K562 (cell line): ENCODE data around the gene NCAM2. TPM values are rescaled to one million over a fixed set of nuclear protein-coding genes. Genes with fewer than 3 reads are reported as not detected.
A peak's percentile ranks its signal among the peaks of the same experiment; 100 is the strongest.

Experiments
- BHLHE40 ChIP-seq: IDR thresholded peaks from 2 replicates; pipeline ENCODE4 v1.6.1; 2011; ENCODE audit warnings: low read length, improper control_type of control experiment
- HMG20A ChIP-seq: fragments of 450-650 bp; formaldehyde crosslinking; conservative IDR thresholded peaks from 2 replicates; pipeline ENCODE4 v1.4.0; 2020; ENCODE audit warnings: mild to moderate bottlenecking, mixed read lengths
- IRF2 ChIP-seq: sonication (generic); formaldehyde crosslinking; IDR thresholded peaks from 2 replicates; pipeline ENCODE4 v1.8.1; 2022; ENCODE audit warnings: mild to moderate bottlenecking, missing genetic modification reagents
- KDM1A ChIP-seq, 2 experiments: fragments of 450-650 bp; IDR thresholded peaks; 2 replicates each; pipeline ENCODE4 v1.6.1; 2016; ENCODE audit warnings: mild to moderate bottlenecking in 2 of 2
- L3MBTL2 ChIP-seq: fragments of 450-650 bp; IDR thresholded peaks from 2 replicates; pipeline ENCODE4 v1.6.1; 2016; ENCODE audit warnings: mild to moderate bottlenecking, moderate library complexity
- NBN ChIP-seq: fragments of 450-650 bp; IDR thresholded peaks from 2 replicates; pipeline ENCODE4 v1.6.1; 2016; ENCODE audit warnings: low read depth, mild to moderate bottlenecking
- NFE2 ChIP-seq: IDR thresholded peaks from 2 replicates; pipeline ENCODE4 v1.6.1; 2014; ENCODE audit warnings: antibody characterized with exemption, low read depth
- PCBP2 ChIP-seq: fragments of 200-400 bp; formaldehyde crosslinking; IDR thresholded peaks from 2 replicates; pipeline ENCODE4 v1.6.1; 2018; ENCODE audit warnings: low read length, low read depth, mild to moderate bottlenecking, moderate library complexity; ENCODE audit not compliant: poor library complexity, severe bottlenecking
- RBM22 ChIP-seq: fragments of 200-400 bp; formaldehyde crosslinking; IDR thresholded peaks from 2 replicates; pipeline ENCODE4 v1.6.1; 2018; ENCODE audit warnings: low read length, low read depth; ENCODE audit not compliant: poor library complexity, severe bottlenecking
- SMARCE1 ChIP-seq: fragments of 450-650 bp; IDR thresholded peaks from 2 replicates; pipeline ENCODE4 v1.7.1; 2016; ENCODE audit warnings: mild to moderate bottlenecking
- ZNF263 ChIP-seq: sonication (generic); formaldehyde crosslinking; IDR thresholded peaks from 2 replicates; pipeline ENCODE4 v1.8.0; 2022; ENCODE audit warnings: mild to moderate bottlenecking, missing genetic modification reagents, borderline replicate concordance
- ZNF586 ChIP-seq: fragments of 450-650 bp; formaldehyde crosslinking; conservative IDR thresholded peaks from 2 replicates; pipeline ENCODE4 v1.4.0; 2020; ENCODE audit warnings: mild to moderate bottlenecking, moderate library complexity
- polyA plus RNA-seq, 8 experiments: library from polyadenylated mRNA; depleted of rRNA in 4 of 8; stranded (reverse) in 5 of 8; unstranded in 3 of 8; fragments of >200 nt; fragmentation: Nextera tagmentation in 2 of 8; fragmentation: Illumina TruSeq in 1 of 8; extraction: Ambion mirVana in 2 of 8; extraction: Trizol in 1 of 8; gene quantifications; 2 replicates each; pipeline versions ENCODE4 v1.2.1 to v1.2.3, GENCODE V29; 2011 to 2014; ENCODE audit warnings: inconsistent platforms in 1 of 8, missing spikeins in 1 of 8
- total RNA-seq, 7 experiments: library from RNA; depleted of rRNA in 6 of 7; stranded (reverse); fragments of >200 nt in 6 of 7; fragmentation: Illumina TruSeq in 2 of 7; extraction: Trizol in 2 of 7; gene quantifications; 2 replicates each; pipeline versions ENCODE4 v1.2.1 to v1.2.3, GENCODE V29; 2011 to 2021; ENCODE audit warnings: low replicate concordance in 1 of 7
- TF ChIP-seq, protein P1 (sequence below): sonication (generic); formaldehyde crosslinking; IDR thresholded peaks from 2 replicates; pipeline ENCODE4 v1.8.0; 2023; ENCODE audit warnings: mild to moderate bottlenecking, missing genetic modification reagents

The NCAM2 gene
- total and polyA plus RNA-seq, 9 of the 15 experiments (the other 6 are each of a cell fraction or from before 2014, with no cell fraction given) = 14.0 to 58.2 (median 27.8) TPM

DNA sequence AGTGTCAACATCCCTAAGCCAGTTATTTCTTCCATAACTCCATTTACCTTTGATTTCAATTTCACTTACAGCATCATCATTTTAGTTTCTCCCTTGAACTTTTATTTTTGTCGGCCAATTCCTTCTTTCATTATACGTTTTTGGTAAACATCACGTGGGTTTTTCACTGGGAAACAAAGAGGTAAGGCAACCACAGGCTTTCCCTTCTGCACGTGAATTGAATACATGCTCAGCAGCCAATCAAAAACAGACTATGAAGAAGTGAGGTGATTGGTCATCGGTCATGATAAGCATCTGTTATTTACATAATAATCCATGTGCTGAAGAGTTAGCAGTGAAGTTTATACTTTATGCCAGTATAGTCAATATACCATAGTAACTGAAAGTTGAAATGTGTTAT, 98.7 kb downstream of the NCAM2 start (continued):
- TF ChIP-seq L3MBTL2 (peak; percentile 39; the same call in 1 of the 2 replicates), HMG20A (CRISPR knock-in tag) (no peak), ZNF586 (CRISPR knock-in tag) (no peak), BHLHE40 (peak; percentile 39; the same call in 1 of the 2 replicates), NFE2 (no peak), RBM22 (no peak), PCBP2 (no peak), SMARCE1 (no peak), ZNF263 (CRISPR knock-in tag) (no peak), NBN (no peak), IRF2 (no peak), KDM1A (IDR thresholded peaks at IDR 0.05) (no peak)
- TF ChIP-seq, protein P1, sequence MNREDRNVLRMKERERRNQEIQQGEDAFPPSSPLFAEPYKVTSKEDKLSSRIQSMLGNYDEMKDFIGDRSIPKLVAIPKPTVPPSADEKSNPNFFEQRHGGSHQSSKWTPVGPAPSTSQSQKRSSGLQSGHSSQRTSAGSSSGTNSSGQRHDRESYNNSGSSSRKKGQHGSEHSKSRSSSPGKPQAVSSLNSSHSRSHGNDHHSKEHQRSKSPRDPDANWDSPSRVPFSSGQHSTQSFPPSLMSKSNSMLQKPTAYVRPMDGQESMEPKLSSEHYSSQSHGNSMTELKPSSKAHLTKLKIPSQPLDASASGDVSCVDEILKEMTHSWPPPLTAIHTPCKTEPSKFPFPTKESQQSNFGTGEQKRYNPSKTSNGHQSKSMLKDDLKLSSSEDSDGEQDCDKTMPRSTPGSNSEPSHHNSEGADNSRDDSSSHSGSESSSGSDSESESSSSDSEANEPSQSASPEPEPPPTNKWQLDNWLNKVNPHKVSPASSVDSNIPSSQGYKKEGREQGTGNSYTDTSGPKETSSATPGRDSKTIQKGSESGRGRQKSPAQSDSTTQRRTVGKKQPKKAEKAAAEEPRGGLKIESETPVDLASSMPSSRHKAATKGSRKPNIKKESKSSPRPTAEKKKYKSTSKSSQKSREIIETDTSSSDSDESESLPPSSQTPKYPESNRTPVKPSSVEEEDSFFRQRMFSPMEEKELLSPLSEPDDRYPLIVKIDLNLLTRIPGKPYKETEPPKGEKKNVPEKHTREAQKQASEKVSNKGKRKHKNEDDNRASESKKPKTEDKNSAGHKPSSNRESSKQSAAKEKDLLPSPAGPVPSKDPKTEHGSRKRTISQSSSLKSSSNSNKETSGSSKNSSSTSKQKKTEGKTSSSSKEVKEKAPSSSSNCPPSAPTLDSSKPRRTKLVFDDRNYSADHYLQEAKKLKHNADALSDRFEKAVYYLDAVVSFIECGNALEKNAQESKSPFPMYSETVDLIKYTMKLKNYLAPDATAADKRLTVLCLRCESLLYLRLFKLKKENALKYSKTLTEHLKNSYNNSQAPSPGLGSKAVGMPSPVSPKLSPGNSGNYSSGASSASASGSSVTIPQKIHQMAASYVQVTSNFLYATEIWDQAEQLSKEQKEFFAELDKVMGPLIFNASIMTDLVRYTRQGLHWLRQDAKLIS = no peak
- TF ChIP-seq, all 486 proteins: peak for 5
